Stimulated activated memory B cell treated with anti-CD40 and anti-IgM and Interleukin-4, amounts not matched to agents 10 μg/mL and 1 μg/mL and 100 μg/mL, for 72 hours (primary cell): ENCODE data around the gene TTC3.

Source experiments
- ATAC-seq: fragments of 150-1000 bp; cut with Tn5 transposase; 2 replicates; pipeline ENCODE4 v1.10.0; 2021
- H3K27ac Mint-ChIP-seq: one replicate; pipeline ENCODE4 v1.8.0; 2022; ENCODE audit warnings: mild to moderate bottlenecking, mixed read lengths
- H3K27me3 Mint-ChIP-seq: one replicate; pipeline ENCODE4 v1.8.0; 2022; ENCODE audit warnings: mixed read lengths
- H3K36me3 Mint-ChIP-seq: one replicate; pipeline ENCODE4 v1.8.0; 2022; ENCODE audit warnings: mixed read lengths
- H3K4me1 Mint-ChIP-seq: one replicate; pipeline ENCODE4 v1.8.0; 2022; ENCODE audit warnings: mixed read lengths
- H3K4me3 Mint-ChIP-seq: one replicate; pipeline ENCODE4 v1.8.0; 2022; ENCODE audit warnings: mild to moderate bottlenecking, moderate library complexity, mixed read lengths
- H3K9me3 Mint-ChIP-seq: one replicate; pipeline ENCODE4 v1.8.0; 2022; ENCODE audit warnings: mixed read lengths

Gene TTC3

DNA sequence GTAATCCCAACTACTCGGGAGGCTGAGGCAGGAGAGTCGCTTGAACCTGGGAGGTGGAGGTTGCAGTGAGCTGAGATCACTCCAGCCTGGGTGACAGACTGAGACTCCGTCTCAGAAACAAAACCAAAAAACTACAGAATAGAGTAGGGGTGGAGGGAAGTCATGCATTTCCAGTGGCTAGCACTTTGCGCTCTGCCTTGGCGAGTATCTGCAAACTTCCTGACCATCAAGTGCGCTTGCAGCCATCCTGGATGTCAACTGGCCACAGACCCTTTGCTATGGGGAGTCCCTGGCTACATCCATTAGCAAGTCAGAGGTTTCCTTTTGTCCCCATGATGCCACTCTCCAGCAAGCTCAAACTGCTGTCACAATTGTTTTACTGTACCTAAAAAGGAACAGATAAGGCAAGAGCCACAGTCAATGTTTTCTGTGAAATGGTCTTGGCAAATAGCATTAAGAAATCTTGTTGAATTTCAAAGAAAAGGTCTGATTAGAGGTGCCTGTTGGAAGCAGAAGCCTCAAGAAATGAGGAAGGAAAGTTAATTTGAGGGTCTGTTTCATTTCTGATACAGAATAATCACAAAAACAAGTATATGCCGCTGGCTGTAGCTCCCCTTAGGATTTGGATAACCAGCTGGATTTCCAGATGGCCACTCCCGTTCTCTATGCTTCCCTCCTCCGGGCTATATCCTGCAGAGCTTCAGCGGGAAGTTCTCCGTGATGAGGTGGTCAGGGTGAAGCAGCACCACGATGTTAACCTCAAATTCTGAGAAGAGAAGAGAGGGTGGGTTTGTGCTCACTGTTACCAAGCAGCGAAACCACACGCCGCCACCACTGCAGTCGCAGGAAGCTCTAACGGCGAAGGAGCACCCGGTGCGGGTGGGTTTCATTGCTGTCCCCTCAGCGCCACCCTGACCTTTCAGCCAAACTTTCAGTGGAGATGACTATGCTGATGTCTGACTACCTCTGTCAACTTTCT lies 152.1 kb downstream of the TTC3 start:
- no peaks in the 10 kb centered on the region for H3K9me3 Mint-ChIP-seq

DNA sequence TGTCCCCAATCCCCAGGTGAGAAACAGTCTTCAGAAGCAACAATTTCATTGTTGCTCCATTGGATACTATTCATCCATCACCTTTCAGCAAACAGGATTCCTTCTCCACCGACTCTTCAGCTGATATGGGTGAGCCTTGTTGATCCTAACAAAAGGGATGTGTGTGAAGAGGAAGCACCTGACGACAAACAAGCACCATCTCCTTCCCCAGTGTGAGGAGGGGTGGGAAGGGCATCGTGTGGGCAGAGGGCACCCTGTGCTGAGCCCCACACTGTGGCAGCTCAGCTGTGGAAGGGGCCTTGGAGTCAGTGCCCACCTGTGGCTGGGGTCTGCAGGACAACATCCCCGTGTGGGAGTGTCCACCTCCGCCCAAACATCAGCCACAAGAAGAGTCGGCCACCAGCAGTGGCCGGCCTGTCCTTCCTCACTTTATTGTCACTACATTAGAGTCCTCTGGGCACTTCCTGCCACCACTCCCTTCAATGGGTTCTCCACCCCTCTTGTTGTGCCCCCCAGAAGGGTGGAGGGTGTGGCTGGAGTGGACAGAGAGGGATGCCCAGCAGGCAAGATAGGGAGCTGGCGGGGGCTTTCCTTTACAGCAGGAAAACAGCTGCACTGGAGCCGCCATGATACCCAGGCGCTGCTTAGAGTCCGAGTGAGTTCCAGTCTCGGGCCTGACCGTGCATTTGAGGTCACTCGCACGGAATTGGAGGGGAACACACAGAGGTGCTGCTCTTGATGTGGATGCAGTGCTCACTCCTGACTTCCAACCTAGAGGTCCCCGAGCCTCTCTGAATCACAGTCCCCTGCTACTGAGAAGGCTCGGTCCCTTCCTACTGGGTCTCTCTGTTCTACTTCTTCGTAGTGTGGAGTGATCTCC lies 153.2 kb downstream of the TTC3 start:
- no peak for ATAC-seq
- no peaks in the 10 kb centered on the region for H3K9me3 Mint-ChIP-seq

More for the DNA sequence above, 152.1 kb downstream of the TTC3 start:
- no peak for ATAC-seq
- Mint-ChIP-seq H3K27me3 (no peaks in the 10 kb centered on the region), H3K4me1 (peaks cover 9% of the 10 kb centered on the region), H3K36me3 (peaks cover 50% of the 10 kb centered on the region), H3K4me3 (no peak overlapping the region), H3K27ac (peak overlapping the region; percentile 12)

DNA sequence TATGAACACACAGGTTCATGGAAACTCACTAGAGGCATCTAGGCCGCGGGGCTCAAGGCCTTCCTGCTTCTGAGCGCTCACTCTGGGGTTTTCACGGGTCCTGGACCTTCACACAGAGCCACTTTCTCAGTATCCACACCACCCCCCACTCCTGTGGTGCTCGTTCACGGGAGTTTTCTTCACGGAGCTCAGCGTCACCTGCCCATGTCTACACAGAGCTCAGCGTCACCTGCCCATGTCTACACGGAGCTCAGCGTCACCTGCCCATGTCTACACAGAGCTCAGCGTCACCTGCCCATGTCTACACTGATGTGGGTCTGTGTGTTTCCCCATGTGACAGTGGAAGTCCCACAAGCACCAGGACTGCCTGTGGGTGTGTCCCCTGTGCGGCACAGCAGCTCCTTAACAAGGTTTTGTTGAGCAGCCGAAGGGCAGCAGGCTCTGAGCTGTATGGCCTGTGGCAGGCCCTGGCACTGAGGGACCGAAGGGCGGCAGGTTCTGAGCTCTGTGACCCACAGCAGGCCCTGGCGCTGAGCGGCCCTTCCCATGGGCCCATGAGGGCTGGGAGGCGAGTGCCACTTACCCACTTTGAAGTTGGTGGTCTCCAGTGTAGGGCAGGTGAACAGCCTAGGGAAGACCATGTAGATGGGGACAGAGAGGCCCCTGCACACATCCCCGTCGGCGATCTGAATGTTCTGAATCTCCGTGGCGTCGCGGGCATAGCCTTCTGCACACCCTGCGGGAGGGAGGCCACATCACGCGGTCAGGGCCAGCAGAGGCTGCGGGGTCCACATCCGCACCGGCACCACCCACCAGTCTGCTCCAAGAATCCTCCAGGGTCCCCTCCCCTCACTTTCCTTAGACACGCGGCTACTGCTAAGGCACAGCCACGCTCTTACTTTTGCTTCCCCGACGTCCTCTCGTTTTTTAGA lies 154.3 kb downstream of the TTC3 start:
- no peak overlapping the region for H3K27ac Mint-ChIP-seq
- H3K36me3 Mint-ChIP-seq: peaks cover 70% of the 10 kb centered on the region
- no peaks in the 10 kb centered on the region for H3K27me3 Mint-ChIP-seq
- no peak for ATAC-seq
- no peaks in the 10 kb centered on the region for H3K9me3 Mint-ChIP-seq
- peaks cover 23% of the 10 kb centered on the region for H3K4me1 Mint-ChIP-seq
- H3K4me3 Mint-ChIP-seq: no peak overlapping the region

More for the DNA sequence above, 153.2 kb downstream of the TTC3 start:
- Mint-ChIP-seq H3K4me3 (no peak overlapping the region), H3K27me3 (no peaks in the 10 kb centered on the region), H3K4me1 (peaks cover 12% of the 10 kb centered on the region), H3K27ac (peak overlapping the region; percentile 12), H3K36me3 (peaks cover 61% of the 10 kb centered on the region)

DNA sequence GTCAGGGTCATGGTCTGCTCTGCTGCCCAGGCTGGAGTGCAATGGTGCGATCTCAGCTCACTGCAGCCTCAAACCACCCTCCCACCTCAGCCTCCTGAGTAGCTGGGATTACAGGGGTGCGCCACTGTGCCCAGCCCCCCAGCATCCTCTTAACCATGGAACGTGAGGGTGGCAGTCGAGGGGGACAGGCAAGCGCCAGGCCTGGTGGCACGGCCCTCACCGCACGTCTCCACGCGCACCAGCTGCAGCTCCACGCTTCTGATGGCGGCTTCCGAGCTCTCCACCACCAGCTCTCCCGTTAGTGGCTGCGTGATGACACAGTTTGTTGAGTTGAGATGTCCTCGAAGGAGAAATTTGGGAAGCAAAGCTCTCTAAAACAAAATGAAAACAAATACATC lies 154.9 kb downstream of the TTC3 start:
- no peak overlapping the region for H3K27ac Mint-ChIP-seq
- ATAC-seq: no peak
- peaks cover 27% of the 10 kb centered on the region for H3K4me1 Mint-ChIP-seq
- no peak overlapping the region for H3K4me3 Mint-ChIP-seq
- peaks cover 67% of the 10 kb centered on the region for H3K36me3 Mint-ChIP-seq
- no peaks in the 10 kb centered on the region for H3K9me3 Mint-ChIP-seq
- no peaks in the 10 kb centered on the region for H3K27me3 Mint-ChIP-seq

DNA sequence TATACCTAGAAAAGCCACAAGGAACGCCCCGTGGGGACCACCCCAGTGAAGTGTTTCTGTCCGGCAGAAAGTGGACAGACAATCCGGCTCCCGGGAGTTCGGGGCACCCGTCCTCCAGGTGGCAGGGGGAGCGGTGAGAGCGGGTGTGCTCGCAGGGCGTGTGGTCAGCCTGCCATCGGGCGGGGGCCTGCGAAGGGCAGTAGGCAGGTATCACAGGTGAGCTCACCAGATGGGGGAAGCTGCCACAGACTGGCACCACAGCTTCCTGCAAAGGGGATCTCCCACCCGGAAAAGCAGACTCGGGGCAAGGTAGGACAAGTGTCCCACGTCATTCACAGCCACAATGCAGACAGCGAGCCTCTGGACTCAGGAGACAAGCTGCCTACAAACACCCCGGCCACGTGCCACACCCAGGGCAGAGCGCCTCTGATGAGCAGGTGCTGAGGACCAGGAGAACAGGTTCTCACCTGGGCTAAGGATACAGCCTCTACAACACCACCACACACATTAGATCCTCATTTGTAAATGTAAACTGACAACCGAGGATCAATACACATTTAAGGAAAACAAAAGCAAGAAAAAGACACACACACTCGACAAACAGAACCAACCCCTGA lies 157.7 kb downstream of the TTC3 start:
- H3K4me1 Mint-ChIP-seq: peaks cover 24% of the 10 kb centered on the region
- peak overlapping the region; percentile 85 for H3K27ac Mint-ChIP-seq
- ATAC-seq: no peak
- no peaks in the 10 kb centered on the region for H3K9me3 Mint-ChIP-seq
- H3K36me3 Mint-ChIP-seq: peaks cover 50% of the 10 kb centered on the region
- H3K27me3 Mint-ChIP-seq: no peaks in the 10 kb centered on the region
- no peak overlapping the region for H3K4me3 Mint-ChIP-seq

DNA sequence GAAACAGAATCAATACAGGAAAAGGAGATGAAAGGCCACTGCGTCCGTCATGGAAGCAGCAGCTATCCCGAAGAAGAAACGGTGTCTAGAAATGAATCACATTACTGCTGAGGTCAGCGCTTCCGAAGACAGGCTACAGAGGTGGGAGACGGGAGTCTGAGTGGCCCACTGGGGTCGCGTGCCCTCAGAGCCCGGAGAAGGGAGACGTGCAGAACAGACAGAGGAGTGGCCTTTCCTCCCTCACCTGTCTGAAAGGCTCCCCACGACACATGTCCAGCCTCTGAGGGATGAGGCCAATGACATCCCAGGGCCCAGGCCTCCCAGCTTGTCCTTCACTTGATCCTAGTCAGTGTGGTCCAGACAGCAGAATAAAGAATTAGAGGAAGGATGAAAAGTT lies 158.2 kb downstream of the TTC3 start:
- no peak for ATAC-seq
- Mint-ChIP-seq H3K27ac (peak overlapping the region; percentile 85), H3K36me3 (peaks cover 50% of the 10 kb centered on the region), H3K4me3 (no peak overlapping the region), H3K4me1 (peaks cover 24% of the 10 kb centered on the region), H3K27me3 (no peaks in the 10 kb centered on the region), H3K9me3 (no peaks in the 10 kb centered on the region)

DNA sequence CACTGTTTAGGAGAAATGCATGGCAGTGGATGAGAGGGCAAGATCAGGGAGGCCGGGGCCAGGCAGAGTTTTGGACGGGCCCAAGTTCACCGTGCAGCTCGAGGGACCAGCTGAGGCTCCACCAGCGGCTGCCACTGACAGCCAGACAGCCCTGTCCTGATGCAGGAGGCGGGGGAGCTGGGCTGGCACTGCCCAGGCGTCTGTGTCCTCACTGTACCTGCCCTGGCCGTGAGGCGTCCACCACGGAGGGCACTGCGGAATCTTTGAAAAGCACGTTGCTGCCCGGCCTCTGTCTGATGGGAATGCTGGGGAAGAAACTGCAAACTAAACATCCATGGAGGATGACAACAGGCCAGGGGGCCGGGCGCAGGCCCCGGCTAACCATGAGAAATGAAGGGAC lies 158.6 kb downstream of the TTC3 start:
- Mint-ChIP-seq H3K27me3 (no peaks in the 10 kb centered on the region), H3K4me3 (no peak overlapping the region), H3K9me3 (no peaks in the 10 kb centered on the region), H3K27ac (peak overlapping the region; percentile 85), H3K36me3 (peaks cover 47% of the 10 kb centered on the region), H3K4me1 (peaks cover 24% of the 10 kb centered on the region)
- no peak for ATAC-seq

DNA sequence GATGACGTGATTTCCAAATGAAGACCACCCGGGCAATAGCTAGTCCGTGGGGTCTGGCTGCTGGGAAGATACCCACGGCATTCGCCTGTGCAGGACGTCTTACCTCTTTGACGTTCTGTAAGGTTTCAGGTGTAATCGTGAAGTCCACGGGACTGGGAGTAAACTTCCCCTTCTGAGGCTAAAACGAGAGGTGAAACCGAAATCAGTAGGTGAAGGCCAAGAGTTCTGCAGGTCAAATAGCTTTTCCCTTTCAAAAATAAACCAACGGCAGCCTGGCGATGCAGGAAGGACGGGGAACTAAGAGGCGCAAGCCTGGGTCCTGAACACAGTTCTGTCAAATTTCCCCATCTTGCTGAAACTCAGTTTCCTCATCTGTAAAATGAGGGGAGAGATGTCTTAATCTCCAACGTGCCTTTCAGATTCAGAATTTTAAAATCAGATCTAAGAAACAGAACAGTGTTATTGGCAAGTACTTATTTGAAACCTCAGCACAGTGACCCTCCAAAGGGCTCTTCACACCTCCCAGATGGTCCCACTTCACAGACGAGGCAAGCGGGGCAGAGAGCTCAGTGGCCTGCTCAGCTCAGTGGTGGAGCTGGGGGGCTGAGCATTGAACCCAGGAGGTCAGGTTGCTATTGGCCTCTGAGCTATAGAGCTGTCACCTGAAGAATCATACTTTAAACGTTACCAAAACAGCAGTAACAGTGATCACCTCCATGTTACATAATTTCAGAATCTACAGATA lies 159.4 kb downstream of the TTC3 start:
- peaks cover 24% of the 10 kb centered on the region for H3K4me1 Mint-ChIP-seq
- peak overlapping the region; percentile 85 for H3K27ac Mint-ChIP-seq
- no peaks in the 10 kb centered on the region for H3K27me3 Mint-ChIP-seq
- H3K36me3 Mint-ChIP-seq: peaks cover 45% of the 10 kb centered on the region
- no peak overlapping the region for H3K4me3 Mint-ChIP-seq
- ATAC-seq: peak; percentile 86
- H3K9me3 Mint-ChIP-seq: no peaks in the 10 kb centered on the region

DNA sequence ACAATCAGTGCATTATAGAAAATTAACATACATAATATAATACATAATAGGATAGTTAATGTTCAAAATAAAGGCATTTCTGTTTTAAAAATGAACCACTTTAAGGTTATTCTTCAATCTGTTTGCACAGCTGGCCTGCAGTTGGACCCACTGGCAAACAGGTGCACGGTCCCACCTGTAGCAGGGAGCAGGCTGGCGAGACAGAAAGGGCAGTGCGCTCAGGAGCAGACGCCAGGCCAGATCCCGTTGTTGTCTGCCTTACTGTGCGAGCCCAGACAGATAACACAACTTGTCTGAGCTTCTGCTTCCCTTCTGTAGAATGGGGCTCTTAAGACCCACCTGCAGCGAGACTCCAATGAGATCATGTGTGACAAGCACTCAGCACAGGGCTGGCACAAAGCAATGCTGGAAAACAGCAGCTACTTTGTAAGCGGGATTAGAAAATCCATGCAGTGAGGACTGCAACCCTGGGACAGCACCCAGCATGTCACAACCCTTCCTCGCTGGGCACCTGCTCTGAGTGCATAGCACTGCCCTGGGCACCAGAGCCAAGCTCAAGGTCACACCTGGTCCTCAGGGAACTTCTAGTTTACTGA lies 160.6 kb downstream of the TTC3 start:
- Mint-ChIP-seq H3K27ac (peak overlapping the region; percentile 85), H3K36me3 (peaks cover 44% of the 10 kb centered on the region), H3K27me3 (no peaks in the 10 kb centered on the region), H3K4me1 (peaks cover 24% of the 10 kb centered on the region), H3K9me3 (no peaks in the 10 kb centered on the region), H3K4me3 (no peak overlapping the region)
- ATAC-seq: no peak

DNA sequence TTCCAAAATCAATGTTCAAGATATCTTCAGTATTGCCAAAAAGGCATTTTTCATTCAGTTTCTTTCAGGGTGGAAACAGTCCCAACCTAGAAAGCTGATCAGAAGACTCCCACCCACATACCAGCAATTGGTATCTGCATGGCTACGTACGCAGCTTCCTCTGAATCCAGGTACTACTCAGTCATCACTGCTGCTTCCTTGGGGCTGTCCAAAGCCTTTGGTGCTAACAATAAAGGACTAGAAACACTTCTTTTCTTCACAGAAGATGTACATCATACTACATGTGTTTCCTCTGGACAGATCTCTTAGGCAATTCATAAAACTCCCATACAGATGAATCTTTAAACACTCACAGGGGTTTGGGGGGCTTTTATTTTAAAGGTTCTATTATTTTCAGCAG lies 164.3 kb downstream of the TTC3 start:
- Mint-ChIP-seq H3K4me1 (peaks cover 7% of the 10 kb centered on the region), H3K36me3 (peaks cover 43% of the 10 kb centered on the region), H3K27me3 (no peaks in the 10 kb centered on the region), H3K4me3 (no peak overlapping the region), H3K27ac (no peak overlapping the region), H3K9me3 (no peaks in the 10 kb centered on the region)
- ATAC-seq: no peak

DNA sequence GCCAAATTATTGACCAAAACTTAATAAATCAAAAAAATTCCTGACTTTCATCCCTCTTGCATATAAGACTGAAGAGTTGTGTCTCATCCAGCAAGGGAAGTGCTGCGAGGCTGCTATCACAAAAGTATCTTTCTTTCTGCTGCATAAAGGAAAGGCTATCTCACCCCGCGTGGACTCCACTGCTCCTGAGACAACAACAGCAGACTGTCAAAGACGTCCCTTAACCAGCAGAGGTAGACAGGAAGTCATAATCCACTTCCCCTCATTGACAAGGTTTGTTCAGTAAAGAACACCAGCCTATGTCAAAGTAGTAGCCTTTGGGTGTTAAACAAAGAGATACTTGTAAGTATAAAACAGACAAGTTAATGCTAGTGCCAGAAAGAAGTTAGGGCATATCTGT lies 164.7 kb downstream of the TTC3 start:
- Mint-ChIP-seq H3K27ac (no peak overlapping the region), H3K4me3 (no peak overlapping the region)

DNA sequence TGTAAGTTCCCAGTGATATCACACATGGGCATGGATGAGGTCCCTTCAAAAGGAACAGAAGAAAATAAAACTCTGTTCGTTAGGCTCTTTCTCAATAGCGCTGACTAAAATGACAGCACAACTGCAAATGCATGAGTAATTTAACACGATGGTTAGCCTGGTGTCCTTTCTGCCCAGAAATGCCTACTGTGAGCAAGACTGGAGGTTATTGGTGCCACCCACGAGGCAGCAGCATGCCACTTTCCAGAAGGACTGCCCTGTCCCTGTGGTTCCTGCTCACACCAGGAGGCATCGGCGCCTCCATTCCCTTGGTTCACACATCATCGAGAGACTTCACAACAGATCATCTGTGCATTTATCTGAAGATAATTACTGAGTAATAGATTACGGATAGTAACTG lies 167.9 kb downstream of the TTC3 start:
- no peak for ATAC-seq
- Mint-ChIP-seq H3K4me1 (peaks cover 26% of the 10 kb centered on the region), H3K9me3 (no peaks in the 10 kb centered on the region), H3K27me3 (no peaks in the 10 kb centered on the region), H3K36me3 (peaks cover 55% of the 10 kb centered on the region), H3K27ac (no peak overlapping the region), H3K4me3 (no peak overlapping the region)

More for the DNA sequence above, 164.7 kb downstream of the TTC3 start:
- no peak for ATAC-seq
- Mint-ChIP-seq H3K4me1 (peaks cover 3% of the 10 kb centered on the region), H3K9me3 (no peaks in the 10 kb centered on the region), H3K27me3 (no peaks in the 10 kb centered on the region), H3K36me3 (peaks cover 43% of the 10 kb centered on the region)

DNA sequence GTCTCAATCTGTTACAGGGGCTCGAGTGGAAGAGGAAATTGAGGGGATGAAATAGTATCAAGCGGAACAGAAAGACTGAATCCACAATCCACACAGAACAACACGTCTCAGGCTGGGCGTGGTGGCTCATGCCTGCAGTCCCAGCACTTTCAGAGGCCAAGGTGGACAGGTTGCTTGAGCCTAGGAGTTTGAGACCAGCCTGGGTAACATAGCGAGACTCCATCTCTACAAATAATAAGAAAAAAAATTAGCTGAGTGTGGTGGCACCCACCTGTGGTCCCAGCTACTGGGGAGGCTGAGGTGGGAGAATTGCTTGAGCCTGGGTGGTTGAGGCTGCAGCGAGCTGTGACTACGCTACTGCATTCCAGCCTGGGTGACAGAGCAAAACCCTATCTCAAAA lies 168.4 kb downstream of the TTC3 start:
- Mint-ChIP-seq H3K27me3 (no peaks in the 10 kb centered on the region), H3K4me1 (peaks cover 31% of the 10 kb centered on the region), H3K9me3 (no peaks in the 10 kb centered on the region), H3K4me3 (no peak overlapping the region), H3K27ac (no peak overlapping the region), H3K36me3 (peaks cover 51% of the 10 kb centered on the region)
- no peak for ATAC-seq
